Testis (tissue), 3 donors: ENCODE results near the gene ARHGDIA. TPM values are rescaled to one million over a fixed set of nuclear protein-coding genes. Genes with fewer than 3 reads are reported as not detected.
A peak's percentile ranks its signal among the peaks of the same experiment; 100 is the strongest.

Source experiments
- DNase-seq: peaks from one replicate; pipeline ENCODE4 v3.0.0-alpha.2; 2019
- H3K27ac ChIP-seq, 2 donors: fragments of 200-600 bp; sonication (generic); one replicate each; pipeline ENCODE4 v1.5.1; 2019
- H3K27me3 ChIP-seq: fragments of 200-600 bp; sonication (generic); one replicate; pipeline ENCODE4 v1.5.1; 2019
- H3K36me3 ChIP-seq: fragments of 200-600 bp; sonication (generic); one replicate; pipeline ENCODE4 v1.5.1; 2017; ENCODE audit warnings: low read depth; ENCODE audit errors: missing control alignments
- H3K4me1 ChIP-seq: fragments of 200-600 bp; sonication (generic); one replicate; pipeline ENCODE4 v1.5.1; 2019
- H3K4me3 ChIP-seq, 2 donors: fragments of 200-600 bp; sonication (generic); one replicate each; pipeline ENCODE4 v1.5.1; 2017 to 2019
- H3K9me3 ChIP-seq: fragments of 200-600 bp; sonication (generic); one replicate; pipeline ENCODE4 v1.5.1; 2017
- POLR2A ChIP-seq: fragments of 450-650 bp; IDR thresholded peaks from one replicate; pipeline ENCODE4 v1.6.1; 2017; ENCODE audit warnings: antibody characterized with exemption, mild to moderate bottlenecking, moderate library complexity
- whole genome bisulfite sequencing, 2 donors: methylation state at CpG; one replicate each; pipeline ENCODE4 v1.1.5; 2018; 5-methylcytosine and 5-hydroxymethylcytosine counted together
- intact Hi-C: fragments of 100-400 bp; cut with DNase I; formaldehyde crosslinking; loops from one replicate; pipeline ENCODE4 v1.15.1; 2023; ENCODE audit warnings: low total_unique reads
- polyA plus RNA-seq: library from polyadenylated mRNA; stranded (reverse); fragments of 350-450 nt; fragmentation: Illumina TruSeq; extraction: RNeasy Lipid Tissue Mini Kit (QIAGEN cat#74804); gene quantifications from one replicate; pipeline ENCODE4 v1.2.3, GENCODE V29; 2014; ENCODE audit warnings: low read depth, low replicate concordance; ENCODE audit not compliant: insufficient read depth
- total RNA-seq, 2 donors: library from RNA; depleted of rRNA; stranded (reverse); fragments of >200 nt; gene quantifications; one replicate each; pipeline ENCODE4 v1.2.3, GENCODE V29; 2016
- TF ChIP-seq, protein P1 (sequence below), 3 experiments: fragments of 450-650 bp in 2 of 3; fragments of 200-600 bp in 1 of 3; sonication (generic) in 1 of 3; IDR thresholded peaks; one replicate each; pipeline ENCODE4 v1.5.1; 2016 to 2019; ENCODE audit warnings: antibody characterized with exemption in 3 of 3, mild to moderate bottlenecking in 2 of 3, moderate library complexity in 1 of 3

The ARHGDIA gene
- total and polyA plus RNA-seq, 3 donors from 2014 or later: 135 to 201 (median 161) TPM

GRCh38 chr17:81901167-81902022 is 30.3 kb upstream of the ARHGDIA start:
- no peak for TF ChIP-seq POLR2A
- TF ChIP-seq, protein P1, sequence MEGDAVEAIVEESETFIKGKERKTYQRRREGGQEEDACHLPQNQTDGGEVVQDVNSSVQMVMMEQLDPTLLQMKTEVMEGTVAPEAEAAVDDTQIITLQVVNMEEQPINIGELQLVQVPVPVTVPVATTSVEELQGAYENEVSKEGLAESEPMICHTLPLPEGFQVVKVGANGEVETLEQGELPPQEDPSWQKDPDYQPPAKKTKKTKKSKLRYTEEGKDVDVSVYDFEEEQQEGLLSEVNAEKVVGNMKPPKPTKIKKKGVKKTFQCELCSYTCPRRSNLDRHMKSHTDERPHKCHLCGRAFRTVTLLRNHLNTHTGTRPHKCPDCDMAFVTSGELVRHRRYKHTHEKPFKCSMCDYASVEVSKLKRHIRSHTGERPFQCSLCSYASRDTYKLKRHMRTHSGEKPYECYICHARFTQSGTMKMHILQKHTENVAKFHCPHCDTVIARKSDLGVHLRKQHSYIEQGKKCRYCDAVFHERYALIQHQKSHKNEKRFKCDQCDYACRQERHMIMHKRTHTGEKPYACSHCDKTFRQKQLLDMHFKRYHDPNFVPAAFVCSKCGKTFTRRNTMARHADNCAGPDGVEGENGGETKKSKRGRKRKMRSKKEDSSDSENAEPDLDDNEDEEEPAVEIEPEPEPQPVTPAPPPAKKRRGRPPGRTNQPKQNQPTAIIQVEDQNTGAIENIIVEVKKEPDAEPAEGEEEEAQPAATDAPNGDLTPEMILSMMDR (IDR thresholded peaks at IDR 0.05): no peak
- Histone ChIP-seq H3K27ac (no peak overlapping the region), H3K27me3 (no peaks in the 10 kb centered on the region), H3K4me1 (peaks cover 6% of the 10 kb centered on the region), H3K4me3 (peak overlapping the region; percentile 26 to 36), H3K9me3 (no peaks in the 10 kb centered on the region), H3K36me3 (no peaks in the 10 kb centered on the region)
- 53 to 72% methylated on average over 8 to 21 of the region's 21 CpGs for WGBS, 2 donors
- no peak for DNase-seq
- intact Hi-C loops: no loop called here

DNA sequence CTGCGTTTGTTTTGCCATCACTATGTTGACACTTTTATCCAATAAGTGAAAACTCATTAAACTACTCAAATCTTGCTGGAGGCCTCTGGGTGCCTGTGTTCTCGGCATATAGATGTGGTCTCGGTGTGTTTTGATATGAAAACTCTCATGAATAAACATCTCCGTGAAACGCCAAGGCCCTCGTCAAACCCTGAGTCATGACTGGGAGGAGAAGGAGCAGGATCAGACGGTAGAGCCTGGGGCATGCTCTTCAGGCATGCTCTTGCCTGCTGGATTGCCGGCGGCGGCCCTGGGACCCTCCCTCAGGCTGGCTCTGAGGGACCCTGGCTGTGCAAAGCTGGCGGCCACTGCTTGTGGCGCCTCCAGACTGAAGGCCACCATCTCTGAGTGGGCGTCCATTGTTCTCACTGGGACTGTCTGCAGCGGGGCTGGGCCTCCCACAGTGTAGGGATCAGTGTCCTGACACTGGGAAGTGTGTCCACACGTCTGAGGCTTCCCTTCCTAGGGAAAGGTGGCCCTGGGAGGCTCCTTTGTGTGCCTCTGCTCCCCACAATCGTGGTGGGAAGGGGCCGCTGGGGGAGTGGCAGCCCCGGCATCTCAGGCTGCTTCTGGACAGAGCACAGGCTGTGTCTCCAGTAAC is 29.2 kb upstream of the ARHGDIA start:
- WGBS, 2 donors: 81 to 87% methylated on average over 5 to 18 of the region's 18 CpGs
- Histone ChIP-seq H3K27me3 (no peaks in the 10 kb centered on the region), H3K9me3 (no peaks in the 10 kb centered on the region), H3K4me3 (no peak overlapping the region), H3K27ac (no peak overlapping the region), H3K36me3 (no peaks in the 10 kb centered on the region), H3K4me1 (peaks cover 6% of the 10 kb centered on the region)
- TF ChIP-seq POLR2A: no peak
- TF ChIP-seq, protein P1 (IDR thresholded peaks at IDR 0.05): no peak
- DNase-seq: no peak
- intact Hi-C loops: no loop called here

DNA sequence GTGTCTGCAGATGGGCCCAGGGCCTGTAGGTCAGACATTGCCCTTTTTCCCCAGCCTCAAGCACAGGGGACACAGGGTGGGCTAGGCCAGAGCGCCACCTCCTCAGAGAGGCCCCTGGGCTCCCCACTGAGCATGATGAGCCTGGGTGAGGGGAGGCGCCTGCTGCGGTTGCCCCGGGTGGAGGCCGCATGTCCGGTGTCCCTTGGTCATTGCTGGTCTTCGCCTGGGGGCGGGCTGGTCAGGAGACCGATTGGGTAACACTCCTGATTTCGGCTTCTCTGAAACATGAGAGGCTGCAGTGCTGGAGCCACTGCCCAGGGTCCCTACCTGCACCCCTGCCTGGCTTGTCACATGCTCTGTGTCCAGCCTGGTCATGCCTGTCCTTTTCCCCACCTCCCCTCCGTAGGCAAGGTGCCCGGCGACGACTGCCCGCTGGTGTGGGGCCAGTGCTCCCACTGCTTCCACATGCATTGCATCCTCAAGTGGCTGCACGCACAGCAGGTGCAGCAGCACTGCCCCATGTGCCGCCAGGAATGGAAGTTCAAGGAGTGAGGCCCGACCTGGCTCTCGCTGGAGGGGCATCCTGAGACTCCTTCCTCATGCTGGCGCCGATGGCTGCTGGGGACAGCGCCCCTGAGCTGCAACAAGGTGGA is 28.5 kb upstream of the ARHGDIA start:
- TF ChIP-seq, protein P1 (IDR thresholded peaks at IDR 0.05): no peak
- no peak for TF ChIP-seq POLR2A
- no peaks in the 10 kb centered on the region for H3K36me3 ChIP-seq
- H3K27ac ChIP-seq: no peak overlapping the region
- intact Hi-C loops: no loop called here
- peaks cover 6% of the 10 kb centered on the region for H3K4me1 ChIP-seq
- 91 to 98% methylated on average over 18 to 22 of the region's 22 CpGs for WGBS, 2 donors
- no peak overlapping the region for H3K4me3 ChIP-seq
- no peaks in the 10 kb centered on the region for H3K9me3 ChIP-seq
- H3K27me3 ChIP-seq: no peaks in the 10 kb centered on the region
- DNase-seq: no peak

DNA sequence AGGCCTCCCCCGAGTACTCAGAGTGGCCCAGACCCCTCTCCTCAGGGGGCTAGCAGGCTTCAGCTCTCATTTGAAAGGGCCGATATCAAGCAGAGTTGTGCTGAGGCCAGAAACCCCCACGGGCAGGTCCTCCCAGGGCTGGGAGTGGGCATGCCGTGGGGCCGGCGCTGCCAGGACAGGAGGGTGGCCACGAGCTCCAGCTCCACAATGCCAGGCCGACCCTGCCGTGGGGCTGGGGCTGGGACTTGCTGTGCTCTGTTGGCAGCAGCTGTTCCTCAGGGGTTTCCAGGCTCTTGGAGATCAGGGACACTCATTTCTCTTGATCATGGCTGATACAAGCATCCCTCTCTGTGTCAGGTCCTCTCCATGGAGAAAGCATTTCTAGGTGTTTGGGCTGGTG is 27.7 kb upstream of the ARHGDIA start:
- no peak overlapping the region for H3K27ac ChIP-seq
- DNase-seq: no peak
- H3K4me1 ChIP-seq: peaks cover 6% of the 10 kb centered on the region
- no peak overlapping the region for H3K4me3 ChIP-seq
- no peaks in the 10 kb centered on the region for H3K36me3 ChIP-seq
- WGBS, 2 donors: 87 to 92% methylated on average over 6 to 9 of the region's 9 CpGs
- intact Hi-C loops: no loop called here
- no peaks in the 10 kb centered on the region for H3K9me3 ChIP-seq
- H3K27me3 ChIP-seq: no peaks in the 10 kb centered on the region
- TF ChIP-seq, protein P1 (IDR thresholded peaks at IDR 0.05): no peak
- TF ChIP-seq POLR2A: no peak
